Measurements from ENCODE around the gene SARS1.
"Not testable (repeated sequence)": the region's sequence is repeated elsewhere in the genome, so short reads cannot be mapped to it uniquely, and the experiment has no call there.

Gene SARS1

DNA sequence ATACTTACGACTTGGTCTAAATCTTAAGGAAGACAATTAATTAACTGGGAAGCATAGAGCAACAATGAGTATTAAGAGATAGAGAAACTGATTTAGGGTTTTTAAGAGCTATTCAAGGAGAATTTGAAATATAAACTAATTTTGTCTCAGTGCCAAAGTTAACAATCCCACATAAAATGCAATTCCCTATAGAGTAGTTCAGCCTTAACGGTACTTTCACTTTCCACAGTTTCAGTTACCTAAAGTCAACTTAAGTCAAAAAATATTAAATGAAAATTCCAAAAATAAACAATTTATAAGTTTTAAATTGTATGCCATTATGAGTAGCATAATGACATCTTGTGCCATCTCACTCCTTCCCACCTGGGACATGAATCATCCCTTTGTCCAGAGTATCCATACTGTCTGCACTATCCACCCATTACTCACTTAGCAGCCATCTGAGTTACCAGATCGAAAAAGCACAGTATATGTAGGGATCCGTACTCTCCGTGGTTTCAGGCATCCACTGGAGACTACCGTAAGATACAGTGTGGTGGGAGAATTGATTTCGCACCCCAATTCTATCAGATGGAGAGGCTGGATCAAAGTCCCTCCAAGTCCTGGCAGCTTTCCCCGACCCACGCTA lies 4.8 kb upstream of the SARS1 start:
- POLR2A ChIA-PET (ENCODE audit: low non-redundant PET) = no interaction called here
- CTCF ChIA-PET = interaction anchor here (1.7 kb wide), 1 partner anchor 8 kb away, joined by 6 read pairs; no protein-coding TSS in a partner anchor
- peak; percentile 28 for DNase-seq (ENCODE audit: low spot score)

DNA sequence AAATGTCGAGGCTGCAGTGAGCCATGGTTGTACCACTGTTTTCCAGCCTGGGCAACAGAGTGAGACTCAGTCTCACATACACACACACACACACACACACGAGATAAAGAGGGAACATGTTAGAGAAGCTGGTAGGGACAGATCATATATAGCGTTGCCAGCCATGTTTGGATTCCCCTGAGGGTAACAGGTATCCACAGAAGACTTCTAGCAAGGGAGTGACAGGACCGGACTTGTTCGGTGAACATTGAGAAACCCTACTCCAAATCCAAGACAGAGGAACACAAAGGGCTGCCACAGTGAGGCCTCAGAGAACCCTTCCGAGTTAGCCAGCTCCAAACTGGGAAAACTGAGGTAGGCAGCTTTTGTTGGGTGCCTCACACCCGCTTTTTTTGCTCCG lies 3.7 kb upstream of the SARS1 start:
- ChIA-PET POLR2A (ENCODE audit: low non-redundant PET) (interaction anchor here (0.5 to 0.8 kb wide), 2 partner anchors 40 to 216 kb away, joined by 3 read pairs; partner anchors contain the start of gene PSMA5), CTCF (interaction anchor here (0.6 to 1.7 kb wide), 2 partner anchors 9 to 69 kb away, joined by 3 to 6 read pairs; no protein-coding TSS in a partner anchor)
- DNase-seq (ENCODE audit: low spot score) = peak; percentile 68
- H3K27ac ChIP-seq = peak overlapping the region; percentile 51
- TF ChIP-seq, protein P1, sequence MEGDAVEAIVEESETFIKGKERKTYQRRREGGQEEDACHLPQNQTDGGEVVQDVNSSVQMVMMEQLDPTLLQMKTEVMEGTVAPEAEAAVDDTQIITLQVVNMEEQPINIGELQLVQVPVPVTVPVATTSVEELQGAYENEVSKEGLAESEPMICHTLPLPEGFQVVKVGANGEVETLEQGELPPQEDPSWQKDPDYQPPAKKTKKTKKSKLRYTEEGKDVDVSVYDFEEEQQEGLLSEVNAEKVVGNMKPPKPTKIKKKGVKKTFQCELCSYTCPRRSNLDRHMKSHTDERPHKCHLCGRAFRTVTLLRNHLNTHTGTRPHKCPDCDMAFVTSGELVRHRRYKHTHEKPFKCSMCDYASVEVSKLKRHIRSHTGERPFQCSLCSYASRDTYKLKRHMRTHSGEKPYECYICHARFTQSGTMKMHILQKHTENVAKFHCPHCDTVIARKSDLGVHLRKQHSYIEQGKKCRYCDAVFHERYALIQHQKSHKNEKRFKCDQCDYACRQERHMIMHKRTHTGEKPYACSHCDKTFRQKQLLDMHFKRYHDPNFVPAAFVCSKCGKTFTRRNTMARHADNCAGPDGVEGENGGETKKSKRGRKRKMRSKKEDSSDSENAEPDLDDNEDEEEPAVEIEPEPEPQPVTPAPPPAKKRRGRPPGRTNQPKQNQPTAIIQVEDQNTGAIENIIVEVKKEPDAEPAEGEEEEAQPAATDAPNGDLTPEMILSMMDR (conservative IDR thresholded peaks at IDR 0.05; ENCODE audit: low read depth) = no peak

More for the DNA sequence above, 4.8 kb upstream of the SARS1 start:
- no peak overlapping the region for H3K27ac ChIP-seq
- TF ChIP-seq, protein P1 (conservative IDR thresholded peaks at IDR 0.05; ENCODE audit: low read depth) = no peak

DNA sequence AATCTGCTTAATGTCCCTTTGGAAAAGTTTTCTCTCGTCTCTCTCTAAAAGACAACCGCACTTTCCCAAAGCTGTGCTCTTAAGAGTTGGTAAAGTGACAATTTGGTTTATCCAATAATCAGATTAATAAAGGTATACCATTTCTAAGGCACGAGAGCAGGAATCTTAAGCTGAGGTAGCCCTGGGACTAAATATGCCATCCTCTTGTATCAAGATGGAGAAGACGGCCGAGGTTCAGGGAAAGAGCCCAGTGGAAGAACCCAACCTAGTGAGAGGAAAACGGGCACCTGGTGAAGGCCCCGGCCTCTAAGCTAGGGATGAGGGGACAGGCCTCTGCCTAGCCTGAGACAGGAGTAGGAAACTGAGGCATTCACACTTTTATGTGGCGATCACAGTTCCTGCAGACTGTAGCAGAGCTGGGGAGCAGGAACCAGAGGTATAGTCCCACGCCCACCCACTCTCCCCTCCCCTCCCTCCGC lies 334 bp upstream of the SARS1 start:
- POLR2A ChIA-PET (ENCODE audit: low non-redundant PET) = no interaction called here
- DNase-seq (ENCODE audit: low spot score) = no peak
- CTCF ChIA-PET = interaction anchor here (0.5 to 2.1 kb wide), 3 partner anchors 12 to 113 kb away, joined by 3 to 12 read pairs (median 5); no protein-coding TSS in a partner anchor
- H3K27ac ChIP-seq = peak overlapping the region; percentile 92
- TF ChIP-seq, protein P1 (conservative IDR thresholded peaks at IDR 0.05; ENCODE audit: low read depth) = no peak

DNA sequence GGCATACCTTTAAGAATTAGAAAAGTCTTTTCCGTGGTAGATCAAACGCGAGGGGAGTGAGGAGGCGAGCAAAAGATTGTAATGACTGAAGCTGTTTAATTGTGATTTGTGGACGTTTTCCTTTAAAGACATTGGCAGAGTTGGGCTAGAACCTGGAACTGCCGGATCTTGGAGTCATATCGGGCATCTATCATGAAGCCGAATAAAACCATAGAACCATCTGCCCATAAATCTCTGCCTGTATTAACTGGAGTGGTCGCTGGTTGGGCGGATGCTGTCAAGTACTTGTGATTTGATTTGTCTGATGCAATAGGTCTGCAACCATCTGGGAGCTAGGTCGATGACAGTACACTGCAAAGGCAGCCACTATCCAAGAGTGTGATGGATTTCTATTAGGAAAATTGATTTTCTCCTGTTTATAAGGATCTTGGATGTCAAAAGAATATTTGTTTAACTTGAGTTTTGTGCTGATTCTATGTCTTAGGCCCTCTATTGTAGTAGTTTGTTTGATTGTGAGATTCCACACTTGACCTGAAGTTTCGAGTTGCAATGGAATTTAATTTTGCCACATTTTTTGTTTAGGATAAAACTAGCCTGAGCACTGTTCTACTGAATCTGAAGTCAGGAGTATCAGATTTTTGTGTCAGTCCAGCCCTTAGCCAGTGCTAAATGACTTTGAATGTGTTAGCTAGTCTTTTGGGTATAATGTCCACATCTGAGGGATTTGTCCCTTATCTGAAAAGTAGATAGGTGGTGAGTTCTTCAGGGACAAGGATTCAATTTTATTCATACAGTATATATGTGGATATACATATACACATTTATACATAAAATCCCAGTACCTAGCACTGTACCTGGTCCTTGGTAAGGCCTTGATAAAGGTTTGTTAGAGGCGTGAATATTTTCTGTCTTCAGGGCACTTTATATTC lies 1.2 kb downstream of the SARS1 start:
- POLR2A ChIA-PET (ENCODE audit: low non-redundant PET) = interaction anchor here (0.7 to 1.0 kb wide), 3 partner anchors 8 to 115 kb away, joined by 3 read pairs; no protein-coding TSS in a partner anchor
- CTCF ChIA-PET = interaction anchor here (0.7 to 2.1 kb wide), 4 partner anchors 14 to 115 kb away, joined by 3 to 12 read pairs (median 4); no protein-coding TSS in a partner anchor
- peak; percentile 81 for DNase-seq (ENCODE audit: low spot score)

DNA sequence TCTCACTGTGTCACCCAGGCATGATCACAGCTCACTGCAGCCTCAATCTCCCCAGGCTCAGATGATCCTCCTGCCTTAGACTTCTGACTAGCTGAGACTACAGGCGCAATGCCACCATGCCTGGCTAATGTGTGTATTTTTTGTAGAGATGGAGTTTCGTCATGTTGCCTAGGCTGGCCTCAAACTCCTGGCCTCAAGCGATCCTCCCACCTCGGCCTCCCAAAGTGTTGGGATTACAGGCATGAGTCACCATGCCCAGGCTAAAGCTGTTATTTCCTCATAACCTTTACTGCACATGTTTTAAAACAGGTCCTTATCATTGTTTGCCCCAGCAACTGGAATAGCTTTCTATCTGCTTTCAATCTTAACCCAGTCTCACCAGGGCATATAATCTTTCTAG lies 2.9 kb downstream of the SARS1 start:
- CTCF ChIA-PET = interaction anchor here (0.5 kb wide), 1 partner anchor 61 kb away, joined by 4 read pairs; no protein-coding TSS in a partner anchor
- POLR2A ChIA-PET (ENCODE audit: low non-redundant PET) = no interaction called here
- no peak for DNase-seq (ENCODE audit: low spot score)
- H3K27ac ChIP-seq = peak overlapping the region; percentile 39; the same call in 1 of the 2 replicates
- TF ChIP-seq, protein P1 (conservative IDR thresholded peaks at IDR 0.05; ENCODE audit: low read depth) = no peak

More for the DNA sequence above, 1.2 kb downstream of the SARS1 start:
- H3K27ac ChIP-seq = peak overlapping the region; percentile 92
- TF ChIP-seq, protein P1 (conservative IDR thresholded peaks at IDR 0.05; ENCODE audit: low read depth) = no peak

DNA sequence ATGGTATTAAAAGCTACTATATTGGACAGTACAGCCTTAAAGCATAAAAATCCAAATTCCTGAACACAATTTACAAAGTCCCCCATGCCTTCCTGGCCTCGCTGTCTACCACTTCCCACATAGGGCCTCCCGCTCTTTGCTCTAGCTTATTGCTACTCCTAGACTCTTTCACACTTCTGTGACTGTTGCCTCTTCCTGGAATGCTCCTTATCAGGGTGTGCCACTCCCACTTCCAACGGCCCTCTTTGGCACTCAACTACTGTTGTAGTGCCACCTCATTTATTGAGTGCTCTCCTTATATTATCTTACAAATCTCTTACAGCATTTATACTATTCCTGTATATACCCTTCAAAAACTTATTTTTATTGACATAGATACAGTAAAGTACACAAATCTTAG lies 4.8 kb downstream of the SARS1 start:
- TF ChIP-seq, protein P1 (conservative IDR thresholded peaks at IDR 0.05; ENCODE audit: low read depth) = no peak
- CTCF ChIA-PET = no interaction called here
- DNase-seq (ENCODE audit: low spot score) = no peak
- POLR2A ChIA-PET (ENCODE audit: low non-redundant PET) = no interaction called here
- H3K27ac ChIP-seq = no peak overlapping the region

DNA sequence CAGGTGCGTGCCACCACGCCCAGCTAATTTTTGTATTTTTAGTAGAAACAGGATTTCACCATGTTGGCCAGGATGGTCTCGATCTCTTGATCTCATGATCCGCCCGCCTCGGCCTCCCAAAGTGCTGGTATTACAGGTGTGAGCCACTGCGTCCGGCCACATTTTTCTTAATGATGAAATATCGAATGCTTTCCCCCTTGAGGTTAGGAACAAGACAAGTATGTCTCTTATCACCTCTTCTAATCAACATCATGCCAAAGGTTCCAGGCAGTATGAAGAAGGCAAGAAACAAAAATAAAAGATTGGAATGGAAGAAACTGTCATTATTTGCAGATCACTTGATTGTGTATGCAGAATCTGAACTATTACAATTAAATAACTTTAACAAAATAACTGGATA lies 7.5 kb downstream of the SARS1 start:
- CTCF ChIA-PET; H3K27ac ChIP-seq; POLR2A ChIA-PET (ENCODE audit: low non-redundant PET); DNase-seq (ENCODE audit: low spot score): not testable (repeated sequence)

Data from RWPE1 (cell line).